ENCODE results near the gene CD72. TPM values are rescaled to one million over a fixed set of nuclear protein-coding genes. Genes with fewer than 3 reads are reported as not detected.
"Not testable (repeated sequence)": the region's sequence is repeated elsewhere in the genome, so short reads cannot be mapped to it uniquely, and the experiment has no call there.

CD72 gene
- total RNA-seq, 4 donors from 2014 or later: 1.6 to 15.5 (median 4.9) TPM

GRCh38 chr9:35598866-35599590 lies 19.2 kb downstream of the CD72 start:
- ATAC-seq (ENCODE audit: low FRiP score): no peak
- no peak for DNase-seq (ENCODE audit: low spot score)
- no peak for TF ChIP-seq CTCF (IDR thresholded peaks at IDR 0.05)

GRCh38 chr9:35596907-35597306 lies 21.3 kb downstream of the CD72 start:
- not testable (repeated sequence) for DNase-seq (ENCODE audit: low spot score); ATAC-seq (ENCODE audit: low FRiP score)

GRCh38 chr9:35594471-35594870 lies 23.7 kb downstream of the CD72 start:
- TF ChIP-seq CTCF (IDR thresholded peaks at IDR 0.05): no peak
- ATAC-seq (ENCODE audit: low FRiP score) (no peak), DNase-seq (ENCODE audit: low spot score) (no peak)

GRCh38 chr9:35593581-35593980 lies 24.6 kb downstream of the CD72 start:
- DNase-seq (ENCODE audit: low spot score) (no peak), ATAC-seq (ENCODE audit: low FRiP score) (no peak)
- no peak for TF ChIP-seq CTCF (IDR thresholded peaks at IDR 0.05)

- ATAC-seq (ENCODE audit: low FRiP score); DNase-seq (ENCODE audit: low spot score): not testable (repeated sequence)
Measured at GRCh38 chr9:35588506-35588905, 29.7 kb downstream of the CD72 start.

- not testable (repeated sequence) for ATAC-seq (ENCODE audit: low FRiP score); DNase-seq (ENCODE audit: low spot score)
Measured at GRCh38 chr9:35584681-35585080, 33.5 kb downstream of the CD72 start.

GRCh38 chr9:35583521-35583920 lies 34.7 kb downstream of the CD72 start:
- not testable (repeated sequence) for ATAC-seq (ENCODE audit: low FRiP score); DNase-seq (ENCODE audit: low spot score)

GRCh38 chr9:35579659-35580227 lies 38.5 kb downstream of the CD72 start:
- not testable (repeated sequence) for DNase-seq (ENCODE audit: low spot score)

GRCh38 chr9:35579130-35579529 lies 39.1 kb downstream of the CD72 start:
- ATAC-seq (ENCODE audit: low FRiP score) (no peak), DNase-seq (ENCODE audit: low spot score) (no peak)
- TF ChIP-seq CTCF (IDR thresholded peaks at IDR 0.05): no peak

More at GRCh38 chr9:35579659-35580227, 38.5 kb downstream of the CD72 start:
- ATAC-seq (ENCODE audit: low FRiP score): not testable (repeated sequence)

- no peak for DNase-seq (ENCODE audit: low spot score)
- no peak for ATAC-seq (ENCODE audit: low FRiP score)
- TF ChIP-seq CTCF (IDR thresholded peaks at IDR 0.05): no peak
Measured at GRCh38 chr9:35577486-35577885, 40.7 kb downstream of the CD72 start.
